Ascending aorta (tissue), 2 donors: ENCODE results near the gene FAM168A. TPM values are rescaled to one million over a fixed set of nuclear protein-coding genes. Genes with fewer than 3 reads are reported as not detected.

Source experiments
- DNase-seq, 2 donors: peaks; one replicate each; pipeline ENCODE4 v3.0.0-alpha.2; 2019; ENCODE audit warnings: low spot score in 2 of 2
- H3K27ac ChIP-seq, 2 donors: fragments of 200-600 bp; sonication (generic); one replicate each; pipeline ENCODE4 v1.5.1; 2016 to 2017; ENCODE audit warnings: mild to moderate bottlenecking in 1 of 2
- H3K27me3 ChIP-seq: fragments of 200-600 bp; sonication (generic); one replicate; pipeline ENCODE4 v1.5.1; 2017
- H3K36me3 ChIP-seq, 2 donors: fragments of 200-600 bp; sonication (generic); one replicate each; pipeline ENCODE4 v1.5.1; 2016
- H3K4me1 ChIP-seq, 2 donors: fragments of 200-600 bp; sonication (generic); one replicate each; pipeline ENCODE4 v1.5.1; 2016 to 2017; ENCODE audit warnings: mild to moderate bottlenecking in 1 of 2
- H3K4me3 ChIP-seq, 2 donors: fragments of 200-600 bp; sonication (generic); one replicate each; pipeline ENCODE4 v1.5.1; 2016 to 2017; ENCODE audit warnings: mild to moderate bottlenecking in 1 of 2
- H3K9me3 ChIP-seq, 2 donors: fragments of 200-600 bp; sonication (generic); one replicate each; pipeline ENCODE4 v1.5.1; 2016
- intact Hi-C: fragments of 100-400 bp; cut with DNase I; formaldehyde crosslinking; loops from one replicate; pipeline ENCODE4 v1.15.1; 2023
- total RNA-seq: library from RNA; depleted of rRNA; stranded (reverse); fragments of >200 nt; gene quantifications from one replicate; pipeline ENCODE4 v1.1.0, GENCODE V29; 2016
- TF ChIP-seq, protein P1 (sequence below), 3 experiments: fragments of 200-600 bp in 2 of 3; fragments of 450-650 bp in 1 of 3; sonication (generic) in 2 of 3; IDR thresholded peaks; one replicate each; pipeline ENCODE4 v1.5.1; 2016 to 2019; ENCODE audit warnings: antibody characterized with exemption in 3 of 3, mild to moderate bottlenecking in 1 of 3, moderate library complexity in 1 of 3

FAM168A gene, protein sequence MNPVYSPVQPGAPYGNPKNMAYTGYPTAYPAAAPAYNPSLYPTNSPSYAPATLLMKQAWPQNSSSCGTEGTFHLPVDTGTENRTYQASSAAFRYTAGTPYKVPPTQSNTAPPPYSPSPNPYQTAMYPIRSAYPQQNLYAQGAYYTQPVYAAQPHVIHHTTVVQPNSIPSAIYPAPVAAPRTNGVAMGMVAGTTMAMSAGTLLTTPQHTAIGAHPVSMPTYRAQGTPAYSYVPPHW
- total RNA-seq: 44.1 TPM

DNA sequence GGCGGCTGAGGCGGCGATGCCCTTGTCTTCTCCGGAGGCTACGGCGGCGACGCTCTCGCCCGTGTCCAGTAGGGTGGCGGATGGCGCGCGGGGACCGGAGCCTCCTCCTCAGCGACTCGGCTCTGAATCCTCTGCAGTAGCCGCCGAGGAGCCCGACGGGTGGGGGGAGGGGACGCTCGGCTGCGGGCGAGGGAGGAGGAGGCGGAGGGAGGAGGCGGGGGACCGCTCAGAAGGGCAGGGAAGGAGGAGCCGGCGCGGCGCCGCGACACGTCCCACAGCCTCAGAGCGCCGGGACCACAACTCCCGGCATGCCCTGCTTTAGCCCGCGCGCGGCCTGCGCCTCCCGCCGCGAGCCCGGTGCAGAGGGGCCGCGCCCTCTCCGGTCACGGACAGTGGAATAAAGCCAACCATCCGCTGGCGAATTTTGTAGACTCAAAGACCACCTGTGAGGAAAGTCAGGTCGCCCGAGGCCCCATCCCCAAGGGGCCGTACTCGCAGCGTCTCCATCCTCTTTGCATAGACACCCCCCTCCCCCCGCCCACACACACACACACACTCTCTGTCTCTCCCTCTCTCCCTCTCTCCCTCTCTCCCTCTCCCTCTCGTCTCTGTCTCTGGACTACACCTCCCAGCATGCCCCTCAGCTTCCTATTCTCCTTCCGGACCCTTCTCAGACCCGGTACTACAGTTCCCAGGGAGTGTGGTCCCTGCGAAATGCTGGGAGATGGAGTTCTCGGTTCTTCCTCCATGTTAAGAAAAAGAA lies at the start of gene FAM168A:
TSS of gene FAM168A (minus strand) at position 157 of the 763 bp plus-strand sequence. CDS start 129,638 bp downstream, outside the sequence.
- Histone ChIP-seq H3K4me1 (peaks cover 0 to 10% of the 10 kb centered on the region in 2 donors), H3K27me3 (no peaks in the 10 kb centered on the region), H3K27ac (peak within 1 kb of the TSS; percentile 68 to 81), H3K9me3 (no peaks in the 10 kb centered on the region), H3K4me3 (peak within 1 kb of the TSS; percentile 79 to 86), H3K36me3 (no peaks in the 10 kb centered on the region)
- TF ChIP-seq, protein P1, sequence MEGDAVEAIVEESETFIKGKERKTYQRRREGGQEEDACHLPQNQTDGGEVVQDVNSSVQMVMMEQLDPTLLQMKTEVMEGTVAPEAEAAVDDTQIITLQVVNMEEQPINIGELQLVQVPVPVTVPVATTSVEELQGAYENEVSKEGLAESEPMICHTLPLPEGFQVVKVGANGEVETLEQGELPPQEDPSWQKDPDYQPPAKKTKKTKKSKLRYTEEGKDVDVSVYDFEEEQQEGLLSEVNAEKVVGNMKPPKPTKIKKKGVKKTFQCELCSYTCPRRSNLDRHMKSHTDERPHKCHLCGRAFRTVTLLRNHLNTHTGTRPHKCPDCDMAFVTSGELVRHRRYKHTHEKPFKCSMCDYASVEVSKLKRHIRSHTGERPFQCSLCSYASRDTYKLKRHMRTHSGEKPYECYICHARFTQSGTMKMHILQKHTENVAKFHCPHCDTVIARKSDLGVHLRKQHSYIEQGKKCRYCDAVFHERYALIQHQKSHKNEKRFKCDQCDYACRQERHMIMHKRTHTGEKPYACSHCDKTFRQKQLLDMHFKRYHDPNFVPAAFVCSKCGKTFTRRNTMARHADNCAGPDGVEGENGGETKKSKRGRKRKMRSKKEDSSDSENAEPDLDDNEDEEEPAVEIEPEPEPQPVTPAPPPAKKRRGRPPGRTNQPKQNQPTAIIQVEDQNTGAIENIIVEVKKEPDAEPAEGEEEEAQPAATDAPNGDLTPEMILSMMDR (IDR thresholded peaks at IDR 0.05): peak in 2 of 3 experiments; percentile 33 to 38
- intact Hi-C loops: loop anchor here (1.0 to 5.0 kb wide), 4 partner anchors 49 to 384 kb away; partner anchors contain the start of genes MRPL48, RAB6A and UCP2
- peak; percentile 76 to 96 for DNase-seq

DNA sequence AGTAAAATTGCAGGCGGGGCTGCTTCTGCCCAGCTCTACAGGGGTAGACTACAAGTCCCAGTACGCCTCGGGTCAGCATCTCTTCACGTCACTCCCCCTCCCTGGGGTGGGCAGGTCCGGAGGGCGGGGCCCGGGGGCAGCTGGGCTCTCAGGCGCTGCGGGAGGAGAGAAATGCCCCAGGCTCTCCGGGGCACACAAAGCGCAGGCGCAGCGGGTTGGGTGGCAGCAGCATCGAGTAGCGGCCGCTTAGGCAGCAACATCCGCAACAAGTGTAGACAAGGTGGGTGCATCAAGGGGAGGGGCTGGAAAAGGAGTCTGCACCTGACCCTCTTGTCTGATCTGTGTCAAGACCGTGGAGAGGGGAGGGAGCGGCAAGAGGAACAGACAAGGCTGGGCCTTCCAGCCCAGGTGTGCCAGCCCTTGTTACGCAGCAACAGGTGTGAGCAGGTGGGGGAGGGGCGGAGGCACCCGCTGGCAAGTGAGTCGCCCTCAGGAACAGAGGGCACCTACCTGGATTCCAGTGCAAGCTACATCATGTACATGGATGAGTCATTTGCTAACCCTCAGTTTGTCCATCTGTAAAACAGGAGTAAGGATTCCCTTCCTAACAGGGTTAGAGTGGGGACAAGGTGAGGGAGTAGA lies 49.7 kb upstream of the FAM168A start:
- Histone ChIP-seq H3K27ac (no peak overlapping the region), H3K9me3 (no peaks in the 10 kb centered on the region), H3K4me1 (no peaks in the 10 kb centered on the region), H3K27me3 (no peaks in the 10 kb centered on the region), H3K4me3 (peak overlapping the region; percentile 42 to 53), H3K36me3 (no peaks in the 10 kb centered on the region)
- TF ChIP-seq, protein P1 (IDR thresholded peaks at IDR 0.05): no peak
- DNase-seq: peak; percentile 80 to 94
- intact Hi-C loops: loop anchor here (1.0 kb wide), 1 partner anchor 49 kb away; the partner anchor contains the start of gene FAM168A

DNA sequence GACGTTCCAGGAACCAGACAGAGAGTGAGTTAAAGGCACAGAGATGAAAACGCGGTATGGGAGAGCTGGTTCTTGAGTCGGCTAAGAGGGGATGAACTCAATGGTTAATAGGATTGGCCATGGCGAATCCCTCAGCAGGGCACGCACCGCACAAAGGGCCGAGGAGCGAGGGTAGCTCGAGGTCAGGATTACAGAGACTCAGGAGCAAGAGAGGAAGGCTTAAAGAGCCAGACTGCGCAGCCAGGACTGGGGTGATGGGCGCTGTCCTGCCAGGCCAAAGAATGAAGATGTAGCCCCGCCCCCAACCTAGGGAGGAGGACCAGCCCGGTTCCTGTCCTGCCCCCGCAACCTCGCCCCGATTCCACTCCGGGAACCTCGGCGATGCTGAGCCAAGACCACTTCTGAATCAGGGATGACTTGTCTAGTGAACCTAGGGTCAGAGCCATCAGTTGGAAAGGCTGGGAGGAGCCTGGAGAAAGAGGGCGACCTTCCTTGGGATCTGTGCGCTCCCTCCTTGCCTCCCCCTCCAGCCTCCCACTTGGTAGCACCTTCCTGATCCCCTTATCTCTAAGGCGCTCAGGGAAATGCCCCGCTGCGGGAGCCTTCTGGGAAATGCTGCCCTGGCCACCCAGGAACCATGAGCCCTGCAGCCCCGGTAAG lies 48.2 kb upstream of the FAM168A start, which contains the start of gene PLEKHB1:
TSS of gene PLEKHB1 (plus strand) at position 610 of the 660 bp plus-strand sequence. CDS start at position 638, 28 bp downstream.
- intact Hi-C loops: no loop called here

DNA sequence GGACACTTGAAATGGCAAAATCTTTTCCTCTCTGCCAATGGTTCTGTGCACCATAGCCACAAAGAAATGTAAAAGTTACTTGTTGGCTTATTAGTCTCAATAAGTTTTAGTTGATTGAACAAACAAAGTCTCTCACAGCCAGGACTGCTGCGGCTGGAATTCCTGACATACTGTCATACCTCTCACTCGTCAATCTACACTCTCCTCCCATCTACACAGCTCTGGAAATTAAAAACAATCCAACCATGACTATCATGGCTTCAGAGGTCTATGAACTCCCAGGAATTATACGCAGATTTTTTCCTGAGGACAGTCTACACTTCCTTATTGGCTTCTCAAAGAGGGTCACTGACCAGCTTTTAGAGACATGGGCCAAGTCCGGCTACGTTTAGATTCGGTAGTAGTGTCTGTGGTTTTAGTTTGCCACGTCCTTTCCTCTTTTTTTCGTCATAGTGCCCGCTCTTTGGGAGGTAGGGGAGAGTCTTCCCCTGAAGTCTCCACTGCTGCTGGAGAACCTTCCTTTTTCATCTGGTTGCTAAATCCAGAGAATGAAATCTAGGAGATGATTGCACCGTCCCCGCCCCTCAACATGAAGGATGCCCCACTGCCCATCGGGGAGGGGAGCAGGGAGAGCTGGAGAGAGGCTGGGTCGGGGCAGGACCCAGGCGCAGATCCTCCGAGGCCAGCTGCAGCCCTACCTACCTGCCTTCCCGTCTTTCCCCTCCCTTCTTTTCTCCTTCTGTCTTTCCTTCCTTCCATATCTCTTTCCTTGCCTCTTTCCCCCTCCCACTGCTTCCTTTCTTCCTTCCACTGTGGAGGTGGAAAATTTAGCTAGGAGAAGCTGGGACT lies 47.4 kb upstream of the FAM168A start:
- TF ChIP-seq, protein P1 (IDR thresholded peaks at IDR 0.05): no peak
- no peak overlapping the region for H3K27ac ChIP-seq
- no peaks in the 10 kb centered on the region for H3K36me3 ChIP-seq
- H3K4me1 ChIP-seq: no peaks in the 10 kb centered on the region
- DNase-seq: no peak
- H3K27me3 ChIP-seq: no peaks in the 10 kb centered on the region
- H3K9me3 ChIP-seq: no peaks in the 10 kb centered on the region
- H3K4me3 ChIP-seq: no peak overlapping the region
- intact Hi-C loops: no loop called here

More for the DNA sequence above, 48.2 kb upstream of the FAM168A start, which contains the start of gene PLEKHB1:
- H3K9me3 ChIP-seq: no peaks in the 10 kb centered on the region
- DNase-seq: no peak
- H3K27ac ChIP-seq: no peak within 1 kb of the TSS
- H3K36me3 ChIP-seq: no peaks in the 10 kb centered on the region
- TF ChIP-seq, protein P1 (IDR thresholded peaks at IDR 0.05): no peak
- no peaks in the 10 kb centered on the region for H3K4me1 ChIP-seq
- H3K27me3 ChIP-seq: no peaks in the 10 kb centered on the region
- peak within 1 kb of the TSS; percentile 42 to 53 for H3K4me3 ChIP-seq
